Lower leg skin (tissue), 3 donors: Measurements from ENCODE around the gene CBR1.

ENCODE experiments used
- POLR2A ChIP-seq, 2 donors: fragments of 450-650 bp; IDR thresholded peaks; one replicate each; pipeline ENCODE4 v1.6.1; 2016 to 2017; ENCODE audit warnings: antibody characterized with exemption in 2 of 2, mild to moderate bottlenecking in 1 of 2, moderate library complexity in 1 of 2
- TF ChIP-seq, protein P1 (sequence below), 3 donors: fragments of 450-650 bp; IDR thresholded peaks; one replicate each; pipeline ENCODE4 v1.5.1; 2016; ENCODE audit warnings: antibody characterized with exemption in 3 of 3, mild to moderate bottlenecking in 3 of 3, moderate library complexity in 2 of 3

DNA sequence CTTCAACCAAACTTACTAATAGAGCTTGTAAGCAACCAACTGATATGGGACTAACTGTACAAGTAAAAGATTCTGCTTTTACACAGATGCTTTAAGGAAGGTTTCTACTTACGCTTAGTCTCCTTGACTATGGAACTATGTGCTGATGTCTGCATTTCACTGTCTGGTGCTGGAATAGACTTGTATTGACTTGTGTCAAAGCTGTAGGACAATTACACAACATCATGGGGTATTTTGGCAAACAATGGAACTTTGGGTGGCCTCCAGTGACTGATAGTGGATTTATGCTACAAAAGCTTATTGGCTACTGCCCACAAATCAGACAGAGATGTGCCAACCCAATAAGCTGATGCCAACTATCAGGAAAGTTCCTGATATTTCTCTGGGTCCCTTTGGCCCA is 10.6 kb downstream of the CBR1 start:
- TF ChIP-seq, protein P1, sequence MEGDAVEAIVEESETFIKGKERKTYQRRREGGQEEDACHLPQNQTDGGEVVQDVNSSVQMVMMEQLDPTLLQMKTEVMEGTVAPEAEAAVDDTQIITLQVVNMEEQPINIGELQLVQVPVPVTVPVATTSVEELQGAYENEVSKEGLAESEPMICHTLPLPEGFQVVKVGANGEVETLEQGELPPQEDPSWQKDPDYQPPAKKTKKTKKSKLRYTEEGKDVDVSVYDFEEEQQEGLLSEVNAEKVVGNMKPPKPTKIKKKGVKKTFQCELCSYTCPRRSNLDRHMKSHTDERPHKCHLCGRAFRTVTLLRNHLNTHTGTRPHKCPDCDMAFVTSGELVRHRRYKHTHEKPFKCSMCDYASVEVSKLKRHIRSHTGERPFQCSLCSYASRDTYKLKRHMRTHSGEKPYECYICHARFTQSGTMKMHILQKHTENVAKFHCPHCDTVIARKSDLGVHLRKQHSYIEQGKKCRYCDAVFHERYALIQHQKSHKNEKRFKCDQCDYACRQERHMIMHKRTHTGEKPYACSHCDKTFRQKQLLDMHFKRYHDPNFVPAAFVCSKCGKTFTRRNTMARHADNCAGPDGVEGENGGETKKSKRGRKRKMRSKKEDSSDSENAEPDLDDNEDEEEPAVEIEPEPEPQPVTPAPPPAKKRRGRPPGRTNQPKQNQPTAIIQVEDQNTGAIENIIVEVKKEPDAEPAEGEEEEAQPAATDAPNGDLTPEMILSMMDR (IDR thresholded peaks at IDR 0.05): no peak
- TF ChIP-seq POLR2A (IDR thresholded peaks at IDR 0.05): no peak
